CD4-positive, alpha-beta T cell treated with Interleukin-2 at 100 ng/mL for 4 hours (primary cell): Measurements from ENCODE around the gene ZNF385D.
"Not testable (repeated sequence)": the region's sequence is repeated elsewhere in the genome, so short reads cannot be mapped to it uniquely, and the experiment has no call there.

Experiments used
- DNase-seq: peaks from one replicate; pipeline ENCODE4 v3.0.0-alpha.2; 2020; ENCODE audit warnings: low spot score

Gene ZNF385D

DNA sequence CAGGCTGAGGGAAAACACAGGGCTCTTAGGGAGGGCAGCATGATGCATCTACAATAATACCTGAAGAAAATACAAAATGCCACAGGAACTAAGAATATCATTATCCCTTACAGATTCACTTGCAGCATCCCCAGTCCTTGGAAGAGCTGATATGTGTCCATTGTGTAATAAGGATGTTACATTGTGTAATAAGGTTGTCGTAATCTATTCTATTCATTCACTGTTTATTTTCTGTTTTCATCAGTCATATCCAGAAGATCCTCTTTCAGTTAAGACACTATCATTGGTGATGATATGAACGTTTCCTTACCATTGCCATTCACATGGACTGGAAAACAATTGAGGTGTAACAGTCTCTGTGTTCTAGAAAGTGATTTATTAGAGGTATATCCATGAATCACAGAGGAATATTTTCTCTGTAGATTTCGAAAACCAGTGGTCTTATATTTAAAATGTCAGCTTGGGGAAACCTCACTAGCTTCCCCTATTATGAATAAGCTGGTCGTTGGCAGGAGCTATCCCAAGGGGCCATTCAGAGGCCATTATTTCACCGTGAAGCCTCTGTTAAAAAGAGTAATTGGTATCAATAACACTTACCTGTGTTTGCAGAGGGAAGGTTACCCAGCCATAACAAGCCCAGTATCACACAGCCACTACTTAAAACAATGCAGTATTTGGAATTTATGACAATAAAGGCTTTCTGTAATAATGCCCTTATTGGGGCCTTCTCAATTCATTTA lies 241.1 kb downstream of the ZNF385D start:
- no peak for DNase-seq

DNA sequence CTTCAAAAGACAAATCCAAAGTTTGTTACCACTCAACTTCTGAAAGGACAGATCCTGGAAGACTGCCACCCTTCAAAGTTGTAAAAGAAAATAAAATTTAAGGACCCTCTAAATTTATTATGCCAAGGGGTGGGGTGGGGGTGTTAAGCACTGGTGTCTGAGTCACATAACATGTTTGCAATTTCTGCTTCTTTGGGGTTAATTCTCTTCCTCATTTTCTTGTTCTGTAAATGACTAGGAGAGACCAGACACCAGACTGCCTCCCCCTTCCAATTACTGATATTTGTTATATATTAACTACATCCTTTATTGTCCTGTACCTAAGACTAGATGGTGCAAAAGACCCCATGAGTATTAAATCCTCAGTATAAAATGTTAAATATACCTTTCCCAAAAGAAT lies 242.8 kb downstream of the ZNF385D start:
- DNase-seq = no peak

DNA sequence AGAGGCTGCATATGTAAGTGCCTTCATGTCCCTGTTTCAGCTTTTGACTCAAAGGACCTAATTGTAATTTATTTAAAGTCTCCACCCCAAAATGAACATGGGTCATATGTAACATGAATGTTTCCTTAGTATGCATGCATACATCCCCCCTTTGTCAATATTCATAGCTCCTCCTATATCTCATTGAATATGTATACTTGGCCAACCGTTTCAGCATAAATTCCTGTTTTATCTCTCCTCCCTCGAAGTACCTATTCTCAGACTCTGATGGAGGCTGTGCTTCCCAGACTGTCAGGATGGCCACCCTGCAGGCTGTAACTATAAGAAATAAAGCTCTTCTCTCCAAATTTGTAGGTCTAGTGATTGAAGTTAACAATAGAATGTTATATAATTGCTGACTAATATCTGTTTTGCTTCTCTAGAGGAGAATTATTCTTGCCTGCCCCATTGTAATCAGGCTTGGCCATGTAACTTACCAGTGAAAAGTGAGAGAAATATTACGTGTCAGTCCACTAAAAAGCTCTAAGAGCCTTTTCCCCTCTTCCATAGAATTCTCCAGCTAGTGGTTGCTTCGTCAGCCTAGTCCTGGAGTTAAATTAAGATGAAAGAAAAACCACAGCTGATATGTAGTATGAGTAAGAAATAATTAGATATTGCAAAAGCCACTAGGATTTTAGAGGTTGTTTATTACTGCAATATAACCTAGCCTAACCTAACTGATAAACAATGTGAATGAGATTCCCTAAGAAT lies 245.1 kb downstream of the ZNF385D start:
- DNase-seq = no peak

DNA sequence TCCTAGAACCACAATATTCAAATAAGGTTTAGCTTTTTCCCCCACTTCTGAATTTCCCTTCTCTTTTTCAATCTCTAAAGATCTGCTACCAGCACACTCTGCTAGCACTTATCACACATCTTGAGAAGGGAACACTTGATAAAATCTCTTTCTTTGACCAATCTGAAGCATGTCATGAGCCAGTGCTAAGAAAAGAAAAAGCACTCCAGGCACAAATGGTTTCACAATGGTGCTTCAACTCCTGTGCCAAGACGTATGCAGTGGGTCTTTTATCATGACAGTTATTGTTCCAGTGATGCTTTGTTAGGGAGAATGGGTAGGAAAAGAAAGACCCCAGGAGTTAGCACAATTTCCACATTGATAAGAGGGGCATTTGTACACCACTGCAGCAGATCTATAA lies 248.4 kb downstream of the ZNF385D start:
- DNase-seq = no peak

DNA sequence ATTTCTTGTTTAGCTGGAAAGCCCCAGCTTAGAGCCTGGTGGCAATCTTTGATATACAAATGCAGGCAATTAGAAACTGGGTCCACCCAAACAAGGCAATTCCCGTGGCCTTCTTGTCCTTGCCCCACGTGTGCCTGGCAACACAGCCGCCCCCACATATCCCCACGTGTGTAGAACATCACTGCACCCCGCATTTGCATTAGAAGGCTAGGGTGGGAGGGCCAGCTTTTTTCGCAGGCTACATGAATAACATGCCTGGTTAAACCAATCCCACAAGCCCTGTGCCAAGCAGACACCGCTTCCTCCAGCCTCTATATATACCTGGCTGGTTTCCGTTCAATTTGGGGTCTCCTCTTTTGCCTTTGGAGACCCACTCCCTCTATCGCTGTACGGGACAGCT lies 250.2 kb downstream of the ZNF385D start:
- DNase-seq = no peak

DNA sequence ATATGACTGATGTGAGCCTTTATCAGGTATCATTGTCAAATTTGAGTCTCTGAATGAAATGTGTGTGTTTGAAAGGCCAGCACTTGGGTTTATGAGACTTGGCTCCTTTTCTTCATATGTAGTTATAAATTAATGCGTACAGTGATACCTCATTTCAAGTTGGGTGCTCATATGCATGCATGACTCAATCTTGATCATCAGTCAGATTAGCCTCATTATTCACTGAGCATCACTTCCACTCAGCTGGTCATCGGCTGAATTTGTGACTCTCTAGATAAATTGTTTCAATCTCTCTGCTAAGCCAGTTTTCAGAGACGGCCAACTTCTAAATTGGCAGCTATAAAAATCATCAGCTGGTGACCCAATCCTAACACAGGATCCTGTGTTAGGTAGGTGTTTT lies 260.3 kb downstream of the ZNF385D start:
- DNase-seq = not testable (repeated sequence)

DNA sequence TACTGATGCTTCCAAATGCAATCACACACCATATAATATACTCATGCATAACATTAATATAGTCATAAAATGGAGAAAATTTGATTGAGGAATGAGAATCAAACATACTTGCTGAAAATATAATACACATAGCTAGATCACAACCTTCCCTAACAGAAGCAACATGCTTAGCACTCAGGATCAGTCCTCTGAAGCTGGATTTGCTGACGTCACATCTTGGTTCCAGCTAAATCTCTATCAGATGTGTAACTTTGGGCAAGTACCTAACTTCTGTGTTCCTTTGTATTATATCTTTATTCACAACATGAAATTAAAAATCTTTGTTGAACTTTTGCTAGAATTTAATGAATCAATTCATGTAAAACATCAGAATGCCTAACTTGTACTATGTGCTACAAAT lies 263.5 kb downstream of the ZNF385D start:
- DNase-seq = no peak

DNA sequence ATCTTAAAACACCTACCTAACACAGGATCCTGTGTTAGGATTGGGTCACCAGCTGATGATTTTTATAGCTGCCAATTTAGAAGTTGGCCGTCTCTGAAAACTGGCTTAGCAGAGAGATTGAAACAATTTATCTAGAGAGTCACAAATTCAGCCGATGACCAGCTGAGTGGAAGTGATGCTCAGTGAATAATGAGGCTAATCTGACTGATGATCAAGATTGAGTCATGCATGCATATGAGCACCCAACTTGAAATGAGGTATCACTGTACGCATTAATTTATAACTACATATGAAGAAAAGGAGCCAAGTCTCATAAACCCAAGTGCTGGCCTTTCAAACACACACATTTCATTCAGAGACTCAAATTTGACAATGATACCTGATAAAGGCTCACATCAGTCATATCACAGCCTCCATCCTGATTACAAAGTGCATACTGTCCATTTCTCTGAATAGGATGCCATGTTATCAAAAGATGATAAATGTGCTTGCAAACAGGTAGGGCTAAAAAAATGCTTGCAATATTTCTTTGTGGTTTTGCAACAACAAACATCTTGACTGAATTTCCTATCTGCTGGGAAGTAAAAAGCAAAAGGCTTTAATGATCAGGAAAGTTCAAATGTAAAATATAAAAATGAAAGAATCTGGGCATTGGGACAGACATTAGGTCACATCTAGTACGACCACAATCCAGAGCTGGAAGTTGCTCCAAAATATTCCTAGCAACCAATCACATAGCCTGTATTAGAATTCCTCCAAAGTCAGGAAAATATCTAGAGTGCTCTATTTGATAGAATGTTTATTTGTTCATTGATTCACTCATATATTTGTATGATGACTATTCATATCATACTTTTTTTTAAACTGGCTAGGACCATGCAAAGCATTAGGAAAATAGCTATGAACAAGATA lies 264.7 kb downstream of the ZNF385D start:
- not testable (repeated sequence) for DNase-seq

DNA sequence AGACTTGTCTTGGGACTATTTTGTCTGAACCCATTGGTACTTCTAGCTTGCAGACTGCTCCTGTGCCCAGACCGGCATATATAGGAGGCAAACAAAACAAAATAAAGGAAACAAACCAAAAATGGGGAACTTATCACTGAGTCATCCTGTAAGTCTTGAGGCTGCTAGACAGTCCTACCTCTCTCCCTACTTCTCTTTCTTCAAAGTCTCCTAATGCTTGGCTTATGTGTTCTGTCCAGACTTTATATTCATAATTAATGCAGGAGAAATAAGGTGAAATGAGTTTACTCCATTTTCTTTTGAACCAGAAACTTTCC lies 266.2 kb downstream of the ZNF385D start:
- no peak for DNase-seq

DNA sequence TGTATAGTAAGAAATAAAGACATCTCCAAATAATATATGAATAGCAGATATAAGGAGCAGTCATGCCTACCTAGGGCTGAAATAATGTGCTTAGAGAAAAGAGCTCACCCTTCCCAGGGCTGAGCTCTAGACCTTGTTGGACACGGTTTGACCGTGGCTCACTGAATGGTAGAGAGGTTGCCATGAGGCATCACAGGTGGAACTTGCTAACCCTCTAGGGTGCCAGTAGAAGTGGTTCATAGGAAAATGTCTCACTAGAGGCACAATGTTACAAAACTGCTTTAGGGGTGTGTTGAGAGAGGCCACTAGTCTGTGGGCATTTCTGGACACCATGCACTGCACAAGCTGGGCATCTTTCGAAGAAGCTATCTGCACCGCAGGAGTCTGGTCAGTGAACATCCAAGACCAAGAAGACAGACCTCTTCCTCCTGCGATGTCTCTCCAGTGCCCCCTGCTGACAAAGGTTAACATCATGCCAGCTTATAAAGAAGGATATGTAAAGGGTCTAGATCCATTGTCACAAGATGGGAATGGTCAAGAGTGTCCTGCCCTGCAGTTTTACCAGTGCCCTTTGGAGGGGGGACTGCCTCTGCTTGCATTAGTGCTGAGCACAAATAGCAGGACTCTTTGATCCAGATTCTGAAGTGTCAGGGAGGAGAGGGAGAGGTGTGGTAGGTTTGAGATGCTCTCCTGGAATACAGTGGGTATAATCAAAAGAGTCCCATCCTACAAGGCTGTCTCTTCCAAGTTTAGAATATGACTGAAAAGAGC lies 266.8 kb downstream of the ZNF385D start:
- DNase-seq = no peak

DNA sequence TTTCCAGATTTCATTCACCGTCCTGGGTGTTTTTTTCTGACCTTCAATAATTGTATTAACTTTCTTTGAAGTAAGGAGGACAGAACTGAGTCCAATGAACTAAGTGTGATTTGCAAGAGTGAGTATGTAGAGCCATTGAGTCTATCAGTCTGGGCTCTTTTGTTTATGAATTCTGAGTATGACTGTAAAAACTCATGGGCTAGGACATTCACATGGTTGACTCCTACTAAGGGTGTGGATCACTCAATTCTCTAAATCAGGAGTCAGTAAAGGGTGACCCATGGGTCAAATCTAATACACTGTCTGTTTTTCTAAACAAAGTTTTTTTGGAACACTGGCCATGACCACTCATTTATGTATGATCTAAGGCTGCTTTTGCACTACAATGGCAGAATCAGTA lies 269.0 kb downstream of the ZNF385D start:
- no peak for DNase-seq

DNA sequence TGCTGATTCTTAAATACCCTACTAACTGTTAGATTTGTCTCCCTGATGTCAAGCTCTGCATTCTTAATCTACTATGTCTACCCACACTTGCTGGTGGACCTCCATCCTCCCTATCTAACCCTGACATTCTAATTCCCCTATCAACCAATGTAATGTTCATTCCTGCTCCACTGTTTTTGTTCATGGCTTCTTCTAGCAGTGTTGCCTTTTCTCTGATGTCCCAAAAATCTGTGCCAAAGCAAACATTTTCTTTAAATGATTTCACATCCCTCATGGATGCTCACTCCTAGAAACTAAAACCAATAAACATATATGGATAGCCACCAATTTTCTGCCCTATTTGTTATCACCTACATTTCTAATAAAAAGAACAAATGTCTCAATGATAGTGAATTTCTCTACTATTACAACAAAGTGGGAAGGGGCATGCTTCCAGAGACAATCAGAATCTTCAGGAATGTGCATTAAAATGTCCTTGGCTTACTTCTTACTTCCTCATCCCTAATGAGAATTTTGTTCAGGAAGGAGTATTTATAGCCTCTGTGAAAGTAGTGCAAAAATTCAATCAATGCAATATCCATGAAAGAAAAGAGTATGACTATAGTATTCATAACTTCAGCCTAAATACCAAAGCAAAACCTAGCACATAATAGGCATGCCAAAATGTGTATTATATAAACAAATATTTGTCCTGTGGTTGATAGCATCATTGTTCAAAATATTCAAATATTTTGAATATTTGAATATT lies 273.3 kb downstream of the ZNF385D start:
- no peak for DNase-seq

DNA sequence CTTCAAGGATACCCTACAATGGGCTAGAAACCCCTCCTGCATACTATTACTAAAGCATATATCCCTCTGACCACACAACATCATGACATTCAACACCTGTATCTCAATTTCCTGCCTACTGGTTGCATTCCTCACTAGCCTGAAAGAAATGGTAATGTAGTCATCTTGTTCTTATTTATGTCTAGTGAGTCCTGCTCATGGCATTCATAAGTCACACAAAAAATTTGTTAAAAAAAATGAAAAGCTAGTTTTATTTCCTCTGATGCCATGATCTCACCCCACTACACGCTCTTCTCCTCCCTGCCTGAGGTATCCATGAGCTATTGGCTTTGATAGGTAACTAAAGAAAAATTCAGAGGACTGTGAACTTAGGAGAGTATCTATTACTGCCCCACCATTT lies 284.5 kb downstream of the ZNF385D start:
- no peak for DNase-seq

DNA sequence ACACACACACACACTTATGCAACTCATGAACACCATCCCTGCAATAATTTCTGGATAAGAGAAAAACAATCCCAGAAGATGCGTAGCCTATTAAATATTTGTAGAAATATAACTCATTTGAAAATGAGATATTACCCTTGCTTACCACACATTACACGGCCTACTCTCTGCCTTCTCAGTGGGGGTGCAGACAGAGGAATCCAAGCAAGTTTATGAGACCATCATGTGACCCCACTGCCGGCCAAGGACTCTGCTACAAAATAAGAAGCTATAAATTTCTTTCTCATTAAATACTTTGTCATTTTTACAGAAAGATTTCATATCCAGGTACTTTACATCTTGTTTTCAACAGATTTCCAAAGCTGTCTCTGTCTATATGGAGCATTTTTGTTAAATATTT lies 286.3 kb downstream of the ZNF385D start:
- DNase-seq = no peak

DNA sequence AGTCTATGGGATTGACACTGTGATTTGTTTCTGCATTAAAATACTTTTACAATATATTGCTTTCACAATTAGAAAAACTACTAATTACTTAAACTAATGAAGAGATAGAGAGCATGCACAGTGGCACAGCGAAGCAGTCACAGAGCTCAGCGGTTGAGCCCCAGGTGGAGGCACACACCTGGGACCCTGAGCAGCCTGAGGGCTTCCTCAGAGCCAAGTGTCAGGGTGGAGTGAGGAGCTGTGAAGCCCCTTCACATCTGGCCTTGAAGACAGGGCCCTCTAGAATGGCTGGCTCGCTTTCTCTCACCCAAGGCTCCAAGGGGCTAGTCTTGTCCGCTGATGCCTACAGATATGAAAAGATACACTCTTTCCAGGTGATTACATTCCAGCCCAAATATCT lies 287.7 kb downstream of the ZNF385D start:
- DNase-seq = no peak

DNA sequence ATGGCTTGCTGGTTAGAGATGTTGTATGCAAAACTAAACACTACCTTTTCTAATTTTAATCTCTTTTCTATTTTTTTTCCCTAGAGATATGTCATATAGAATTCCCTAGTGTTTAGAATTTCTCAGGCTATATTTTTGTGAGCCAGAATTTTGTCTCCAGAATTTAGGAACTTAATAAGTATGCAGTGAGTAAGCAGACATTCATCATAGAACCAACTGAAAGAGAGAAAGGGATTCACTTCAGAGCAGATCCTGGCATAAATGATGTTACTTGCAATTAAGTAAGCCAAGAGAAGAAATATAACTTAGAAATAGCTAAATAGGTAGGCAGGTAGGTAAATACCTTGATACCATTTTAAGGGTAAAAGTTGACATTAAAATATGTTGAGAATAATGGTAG lies 288.9 kb downstream of the ZNF385D start:
- DNase-seq = no peak

DNA sequence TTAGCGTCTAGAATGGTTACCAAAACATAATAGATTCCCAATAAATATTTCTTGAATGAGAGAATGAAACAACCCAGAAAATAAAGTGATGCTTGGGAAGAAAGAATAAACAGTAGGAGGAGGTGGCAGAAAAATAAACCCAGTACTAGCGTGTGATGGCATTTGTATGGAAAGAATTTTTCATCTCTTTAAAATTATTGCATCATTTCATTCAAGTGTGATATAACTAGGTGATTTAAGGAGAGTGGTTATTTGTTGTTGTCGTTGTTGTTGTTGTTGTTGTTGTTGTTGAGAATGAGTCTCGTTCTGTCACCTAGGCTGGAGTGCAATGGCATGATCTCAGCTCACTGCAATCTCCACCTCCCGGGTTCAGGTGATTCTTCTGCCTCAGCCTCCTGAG lies 293.9 kb downstream of the ZNF385D start:
- no peak for DNase-seq

DNA sequence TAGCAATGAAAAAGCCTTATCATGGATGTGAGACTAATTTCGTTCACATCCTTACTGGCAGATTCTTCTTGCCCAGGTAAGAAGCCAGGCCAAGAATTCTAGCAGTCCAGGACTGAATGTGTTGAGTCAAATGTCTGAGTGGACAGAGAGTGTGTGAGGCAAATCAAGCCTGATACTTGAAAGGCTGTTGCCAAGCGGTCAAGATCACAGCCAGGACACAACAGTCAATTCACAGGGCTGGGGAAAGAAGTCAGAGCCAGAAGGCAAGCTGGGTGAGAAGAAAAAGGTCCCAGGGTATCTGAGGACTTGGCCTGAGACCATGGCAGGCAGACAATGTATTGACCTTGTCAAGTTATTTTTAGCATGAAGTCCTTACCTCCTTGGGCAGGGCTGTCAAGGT lies 301.3 kb downstream of the ZNF385D start:
- no peak for DNase-seq

DNA sequence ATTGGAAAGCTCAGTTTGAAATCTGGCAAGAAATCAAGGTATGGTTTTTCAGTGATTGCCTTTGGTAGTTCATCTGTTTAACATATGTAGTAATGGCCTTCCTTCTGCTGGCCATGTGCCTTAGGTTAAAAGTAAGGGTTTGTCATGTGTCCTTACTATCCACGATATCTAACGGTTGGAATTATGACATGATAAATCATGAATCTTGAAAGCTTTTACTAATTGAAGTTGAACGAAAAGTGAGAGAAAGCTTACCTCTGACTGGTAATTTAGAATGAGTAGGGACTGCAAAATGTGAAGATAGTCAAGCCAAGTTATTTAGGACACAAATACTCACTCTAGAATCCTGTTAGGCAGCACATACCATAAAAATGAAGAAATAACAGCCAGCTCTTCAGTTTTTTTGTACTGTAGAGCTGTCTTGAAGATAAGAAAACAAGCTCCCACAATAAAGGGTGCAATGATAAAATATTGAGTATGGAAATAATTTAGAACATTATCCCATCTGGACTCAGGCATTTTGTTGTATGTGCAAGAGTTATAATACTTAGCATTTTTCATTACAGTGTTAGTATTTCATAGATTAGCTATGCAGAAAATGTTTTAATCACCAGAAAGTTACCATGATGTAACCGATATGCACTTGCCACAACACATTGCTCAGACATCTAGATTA lies 303.4 kb downstream of the ZNF385D start:
- DNase-seq = no peak

DNA sequence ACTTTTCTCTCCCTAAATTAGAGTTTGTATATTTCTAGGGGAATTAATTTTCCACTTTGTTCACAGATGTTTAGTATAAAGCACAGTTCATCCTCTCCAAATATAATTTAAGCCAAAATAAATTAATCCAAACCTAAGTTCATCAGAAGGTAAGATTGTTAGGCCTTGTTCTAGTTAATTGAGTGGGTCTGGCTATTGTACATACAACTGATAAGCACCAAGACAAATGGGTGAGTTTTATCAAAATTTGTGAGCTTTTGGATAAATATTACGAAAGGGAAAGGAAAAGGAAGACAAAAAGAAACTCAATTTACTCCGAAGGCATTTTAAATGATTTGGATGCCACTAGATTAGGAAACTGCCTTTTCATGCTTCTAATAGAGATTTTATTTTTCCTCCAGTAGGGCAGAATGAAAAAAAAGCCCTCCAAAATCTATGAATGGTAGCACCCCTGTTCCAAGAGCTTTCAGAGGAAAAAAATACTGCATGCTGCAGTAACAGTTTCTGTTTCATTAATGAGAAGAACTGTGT lies 304.0 kb downstream of the ZNF385D start:
- no peak for DNase-seq

DNA sequence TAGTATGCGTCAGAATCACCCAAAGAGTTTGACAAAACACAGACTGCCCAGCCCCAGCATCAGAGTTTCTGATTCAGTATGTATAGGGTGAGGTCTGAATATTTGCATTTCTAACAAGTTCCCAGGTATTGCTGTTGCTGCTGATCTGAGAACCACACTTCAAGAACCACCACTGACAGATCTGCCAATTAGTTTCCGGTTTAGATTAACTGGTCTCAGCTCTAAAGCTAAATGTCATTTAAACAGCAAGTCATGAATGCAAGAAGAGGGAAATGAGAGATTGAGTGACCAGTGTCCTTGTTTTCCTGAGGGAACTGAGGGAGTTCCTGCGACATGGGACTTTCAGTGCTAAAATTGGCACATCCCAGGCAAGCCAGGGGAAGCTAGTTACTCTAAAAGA lies 305.0 kb downstream of the ZNF385D start:
- no peak for DNase-seq
